A673 (cell line): Measurements from ENCODE around the gene RGS6. TPM values are rescaled to one million over a fixed set of nuclear protein-coding genes. Genes with fewer than 3 reads are reported as not detected.

Source experiments
- BruUV-seq: library from RNA; stranded (reverse); fragments of 400-500 nt; replicated peaks from 2 replicates; lab custom pipeline; 2021; lab: Mats Ljungman, UMichigan
- CTCF ChIA-PET: fragments of 300-600 bp; sonication (Branson Sonifier 250); formaldehyde crosslinking; loops from one replicate; lab custom pipeline; 2022; ENCODE audit warnings: antibody characterized with exemption; lab: Charles Lee
- POLR2A ChIA-PET: fragments of 300-600 bp; sonication (Branson Sonifier 250); formaldehyde crosslinking; loops from one replicate; lab custom pipeline; 2022; ENCODE audit warnings: antibody characterized with exemption; ENCODE audit not compliant: low non-redundant PET; lab: Charles Lee
- DNase-seq: peaks from one replicate; pipeline ENCODE4 v3.0.0-alpha.2; 2015; ENCODE audit warnings: low spot score
- H3K27ac ChIP-seq: fragments of 200-600 bp; sonication (generic); 2 replicates; pipeline ENCODE4 v1.5.1; 2016; ENCODE audit warnings: mixed run types, low read depth, mild to moderate bottlenecking, mixed read lengths, antibody characterized with exemption, low read length; ENCODE audit not compliant: poor library complexity, severe bottlenecking
- H3K27me3 ChIP-seq: fragments of 200-600 bp; sonication (generic); replicated peaks from 2 replicates; pipeline ENCODE4 v1.6.1; 2017; ENCODE audit warnings: mixed run types, low read depth, mild to moderate bottlenecking, mixed read lengths, antibody characterized with exemption, low read length; ENCODE audit not compliant: insufficient read depth, poor library complexity
- H3K36me3 ChIP-seq: fragments of 200-600 bp; sonication (generic); 2 replicates; pipeline ENCODE4 v1.6.1; 2016; ENCODE audit warnings: mixed run types, mild to moderate bottlenecking, mixed read lengths, antibody characterized with exemption, low read length; ENCODE audit not compliant: insufficient read depth, poor library complexity, severe bottlenecking
- H3K4me1 ChIP-seq: fragments of 200-600 bp; sonication (generic); 2 replicates; pipeline ENCODE4 v1.6.1; 2017; ENCODE audit warnings: mixed run types, mild to moderate bottlenecking, mixed read lengths, antibody characterized with exemption, low read length; ENCODE audit not compliant: insufficient read depth, poor library complexity, severe bottlenecking
- H3K4me3 ChIP-seq: fragments of 200-600 bp; sonication (generic); 2 replicates; pipeline ENCODE4 v1.5.1; 2016; ENCODE audit warnings: low read depth, mixed run types, mild to moderate bottlenecking, mixed read lengths, low read length; ENCODE audit not compliant: poor library complexity, severe bottlenecking
- H3K9me3 ChIP-seq: fragments of 200-600 bp; sonication (generic); 2 replicates; pipeline ENCODE4 v1.6.1; 2016; ENCODE audit warnings: mixed run types, low read depth, mild to moderate bottlenecking, mixed read lengths, antibody characterized with exemption, low read length; ENCODE audit not compliant: poor library complexity, severe bottlenecking
- EZH2 ChIP-seq: fragments of 200-600 bp; sonication (generic); IDR thresholded peaks from 2 replicates; pipeline ENCODE4 v1.6.1; 2017; ENCODE audit warnings: borderline replicate concordance, low read depth, mild to moderate bottlenecking, mixed read lengths, antibody characterized with exemption, low read length; ENCODE audit not compliant: poor library complexity, severe bottlenecking
- intact Hi-C: fragments of 100-400 bp; cut with micrococcal nuclease; formaldehyde crosslinking; loops from one replicate; pipeline ENCODE4 v1.10.0; 2022; ENCODE audit not compliant: unreplicated experiment
- total RNA-seq: library from RNA; stranded (reverse); gene quantifications from 2 replicates; pipeline ENCODE4 v1.2.3, GENCODE V29; 2021
- TF ChIP-seq, protein P1 (sequence below): fragments of 300-800, 200-600 bp; sonication (generic); conservative IDR thresholded peaks from 2 replicates; pipeline ENCODE4 v1.5.1; 2017; ENCODE audit warnings: low read depth, mild to moderate bottlenecking, antibody characterized with exemption, low read length, moderate library complexity, mixed read lengths

Gene RGS6
- total RNA-seq, 1 experiment from 2014 or later: not detected

DNA sequence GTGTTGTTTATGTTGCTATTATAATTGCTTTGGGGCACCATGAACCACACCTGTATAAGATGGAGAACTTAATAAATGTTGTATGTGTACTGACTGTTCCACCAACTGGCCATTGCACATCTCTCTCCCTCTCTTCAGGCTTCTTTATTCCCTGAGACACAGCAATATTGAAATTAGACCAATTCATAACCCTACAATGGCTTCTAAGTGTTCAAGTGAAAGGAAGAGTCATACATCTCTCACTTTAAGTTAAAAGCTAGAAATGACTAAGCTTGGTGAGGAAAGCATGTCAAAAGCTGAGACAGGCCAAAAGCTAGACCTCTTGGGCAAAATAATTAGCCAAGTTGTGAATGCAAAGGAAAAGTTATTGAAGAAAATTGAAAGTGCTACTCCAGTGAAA, 373.3 kb downstream of the RGS6 start:
- DNase-seq: no peak
- Histone ChIP-seq H3K36me3 (no peaks in the 10 kb centered on the region), H3K27ac (no peak overlapping the region), H3K4me3 (no peak overlapping the region), H3K4me1 (no peaks in the 10 kb centered on the region), H3K27me3 (peaks cover 6% of the 10 kb centered on the region), H3K9me3 (peaks cover 12% of the 10 kb centered on the region)
- no TSS peak for BruUV-seq
- ChIA-PET POLR2A (no interaction called here), CTCF (no interaction called here)
- intact Hi-C loops: no loop called here
- TF ChIP-seq EZH2: no peak
- TF ChIP-seq, protein P1, sequence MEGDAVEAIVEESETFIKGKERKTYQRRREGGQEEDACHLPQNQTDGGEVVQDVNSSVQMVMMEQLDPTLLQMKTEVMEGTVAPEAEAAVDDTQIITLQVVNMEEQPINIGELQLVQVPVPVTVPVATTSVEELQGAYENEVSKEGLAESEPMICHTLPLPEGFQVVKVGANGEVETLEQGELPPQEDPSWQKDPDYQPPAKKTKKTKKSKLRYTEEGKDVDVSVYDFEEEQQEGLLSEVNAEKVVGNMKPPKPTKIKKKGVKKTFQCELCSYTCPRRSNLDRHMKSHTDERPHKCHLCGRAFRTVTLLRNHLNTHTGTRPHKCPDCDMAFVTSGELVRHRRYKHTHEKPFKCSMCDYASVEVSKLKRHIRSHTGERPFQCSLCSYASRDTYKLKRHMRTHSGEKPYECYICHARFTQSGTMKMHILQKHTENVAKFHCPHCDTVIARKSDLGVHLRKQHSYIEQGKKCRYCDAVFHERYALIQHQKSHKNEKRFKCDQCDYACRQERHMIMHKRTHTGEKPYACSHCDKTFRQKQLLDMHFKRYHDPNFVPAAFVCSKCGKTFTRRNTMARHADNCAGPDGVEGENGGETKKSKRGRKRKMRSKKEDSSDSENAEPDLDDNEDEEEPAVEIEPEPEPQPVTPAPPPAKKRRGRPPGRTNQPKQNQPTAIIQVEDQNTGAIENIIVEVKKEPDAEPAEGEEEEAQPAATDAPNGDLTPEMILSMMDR: no peak

GRCh38 chr14:72308967-72309485, 376.8 kb downstream of the RGS6 start:
- TF ChIP-seq, protein P1: no peak
- no peak for TF ChIP-seq EZH2
- no peaks in the 10 kb centered on the region for H3K27me3 ChIP-seq
- POLR2A ChIA-PET: no interaction called here
- H3K36me3 ChIP-seq: no peaks in the 10 kb centered on the region
- H3K4me1 ChIP-seq: no peaks in the 10 kb centered on the region
- DNase-seq: no peak
- BruUV-seq: no TSS peak
- no peak overlapping the region for H3K4me3 ChIP-seq
- CTCF ChIA-PET: no interaction called here
- intact Hi-C loops: no loop called here
- H3K27ac ChIP-seq: no peak overlapping the region
- peaks cover 12% of the 10 kb centered on the region for H3K9me3 ChIP-seq

- Histone ChIP-seq H3K27ac (no peak overlapping the region), H3K36me3 (no peaks in the 10 kb centered on the region), H3K4me1 (no peaks in the 10 kb centered on the region), H3K4me3 (no peak overlapping the region), H3K9me3 (peaks cover 4% of the 10 kb centered on the region), H3K27me3 (no peaks in the 10 kb centered on the region)
- CTCF ChIA-PET: no interaction called here
- intact Hi-C loops: no loop called here
- DNase-seq: peak; percentile 55
- BruUV-seq: no TSS peak
- no peak for TF ChIP-seq EZH2
- TF ChIP-seq, protein P1: no peak
- POLR2A ChIA-PET: no interaction called here
These were observed 378.9 kb downstream of the RGS6 start for GRCh38 chr14:72311116-72311515.
